Esophagus squamous epithelium (tissue), 4 donors: ENCODE data around the gene CERS4.

Experiments
- CTCF ChIP-seq, 6 experiments: fragments of 450-650 bp in 4 of 6; fragments of 200-600 bp in 2 of 6; sonication (generic) in 2 of 6; IDR thresholded peaks; one replicate each; pipeline ENCODE4 v1.5.1; 2016 to 2019; ENCODE audit warnings: antibody characterized with exemption in 6 of 6, mild to moderate bottlenecking in 4 of 6, moderate library complexity in 4 of 6
- POLR2A ChIP-seq, 4 donors: fragments of 450-650 bp; IDR thresholded peaks; one replicate each; pipeline ENCODE4 v1.6.1; 2017; ENCODE audit warnings: antibody characterized with exemption in 4 of 4, mild to moderate bottlenecking in 4 of 4, moderate library complexity in 3 of 4

GRCh38 chr19:8243146-8243545, 34.0 kb downstream of the CERS4 start:
- TF ChIP-seq CTCF (IDR thresholded peaks at IDR 0.05) (no peak), POLR2A (IDR thresholded peaks at IDR 0.05) (no peak)
